WTC11 (cell line): Measurements from ENCODE around the gene CENPVL3. TPM values are rescaled to one million over a fixed set of nuclear protein-coding genes. Genes with fewer than 3 reads are reported as not detected.

Source experiments
- ATAC-seq: fragments of 200-7000 bp; cut with Tn5 transposase; 2 replicates; pipeline ENCODE4 v1.10.0; 2021; ENCODE audit warnings: mild to moderate bottlenecking, moderate library complexity
- CTCF ChIA-PET: fragments of 300-600 bp; sonication (Branson Sonifier 250); formaldehyde crosslinking; loops from one replicate; lab custom pipeline; 2021; ENCODE audit warnings: antibody characterized with exemption; lab: Charles Lee
- POLR2A ChIA-PET: fragments of 350-600 bp; sonication (Branson Sonifier 250); formaldehyde crosslinking; loops from one replicate; lab custom pipeline; 2021; ENCODE audit warnings: antibody characterized with exemption; lab: Charles Lee
- DNase-seq: peaks from one replicate; pipeline ENCODE4 v3.0.0; 2021; ENCODE audit warnings: low spot score
- H3K27ac Mint-ChIP-seq: 2 replicates; pipeline ENCODE4 v1.8.0; 2021; ENCODE audit warnings: mixed read lengths
- H3K27me3 Mint-ChIP-seq: 2 replicates; pipeline ENCODE4 v1.8.0; 2021; ENCODE audit warnings: low read depth, mild to moderate bottlenecking, moderate library complexity, mixed read lengths
- H3K36me3 Mint-ChIP-seq: 2 replicates; pipeline ENCODE4 v1.8.0; 2021; ENCODE audit warnings: mixed read lengths
- H3K4me1 Mint-ChIP-seq: 2 replicates; pipeline ENCODE4 v1.8.0; 2022; ENCODE audit warnings: mixed read lengths
- H3K4me3 Mint-ChIP-seq: 2 replicates; pipeline ENCODE4 v1.8.0; 2021; ENCODE audit warnings: mild to moderate bottlenecking, moderate library complexity, mixed read lengths
- H3K9me3 Mint-ChIP-seq: 2 replicates; pipeline ENCODE4 v1.8.0; 2021; ENCODE audit warnings: mixed read lengths
- ATF3 ChIP-seq: sonication (generic); formaldehyde crosslinking; conservative IDR thresholded peaks from 2 replicates; pipeline ENCODE4 v1.8.1; 2022; ENCODE audit warnings: mild to moderate bottlenecking, missing genetic modification reagents
- CDX4 ChIP-seq: fragments of 250-450 bp; sonication (Bioruptor Pico); IDR thresholded peaks from 2 replicates; pipeline ENCODE4 v1.9.0; 2021; ENCODE audit warnings: moderate library complexity, mild to moderate bottlenecking, inconsistent platforms, borderline replicate concordance
- CREM ChIP-seq: sonication (generic); formaldehyde crosslinking; IDR thresholded peaks from 2 replicates; pipeline ENCODE4 v1.8.1; 2022; ENCODE audit warnings: mild to moderate bottlenecking, missing genetic modification reagents, moderate library complexity
- EMX1 ChIP-seq: fragments of 250-450 bp; sonication (Bioruptor Pico); IDR thresholded peaks from 2 replicates; pipeline ENCODE4 v1.8.0; 2021; ENCODE audit warnings: mild to moderate bottlenecking
- ETV6 ChIP-seq: sonication (generic); formaldehyde crosslinking; IDR thresholded peaks from 2 replicates; pipeline ENCODE4 v1.8.1; 2022; ENCODE audit warnings: mild to moderate bottlenecking, missing genetic modification reagents
- FOXK1 ChIP-seq: sonication (generic); formaldehyde crosslinking; IDR thresholded peaks from 2 replicates; pipeline ENCODE4 v1.8.0; 2022; ENCODE audit warnings: mild to moderate bottlenecking, moderate library complexity, missing genetic modification reagents
- GRHL2 ChIP-seq: fragments of 250-450 bp; sonication (Bioruptor Pico); IDR thresholded peaks from 2 replicates; pipeline ENCODE4 v1.8.0; 2022; ENCODE audit warnings: mild to moderate bottlenecking, moderate library complexity; ENCODE audit not compliant: insufficient replicate concordance, severe bottlenecking
- IRF1 ChIP-seq: sonication (generic); formaldehyde crosslinking; IDR thresholded peaks from 2 replicates; pipeline ENCODE4 v1.8.0; 2023; ENCODE audit warnings: missing genetic modification reagents
- JUN ChIP-seq: sonication (generic); formaldehyde crosslinking; IDR thresholded peaks from 2 replicates; pipeline ENCODE4 v1.8.0; 2023; ENCODE audit warnings: mild to moderate bottlenecking, missing genetic modification reagents
- NFYB ChIP-seq: sonication (generic); formaldehyde crosslinking; conservative IDR thresholded peaks from 2 replicates; pipeline ENCODE4 v1.8.0; 2022; ENCODE audit warnings: low read depth, missing genetic modification reagents
- NR1H2 ChIP-seq: sonication (generic); formaldehyde crosslinking; IDR thresholded peaks from 2 replicates; pipeline ENCODE4 v1.9.0; 2021; ENCODE audit warnings: mild to moderate bottlenecking, moderate library complexity, missing genetic modification reagents
- PRRX2 ChIP-seq: fragments of 250-450 bp; sonication (Bioruptor Pico); IDR thresholded peaks from 2 replicates; pipeline ENCODE4 v1.8.0; 2021; ENCODE audit warnings: mild to moderate bottlenecking
- SMAD3 ChIP-seq: sonication (generic); formaldehyde crosslinking; IDR thresholded peaks from 2 replicates; pipeline ENCODE4 v1.8.0; 2022; ENCODE audit warnings: missing genetic modification reagents, mild to moderate bottlenecking, borderline replicate concordance
- SOX15 ChIP-seq: fragments of 250-450 bp; sonication (Bioruptor Pico); IDR thresholded peaks from 2 replicates; pipeline ENCODE4 v1.9.0; 2021; ENCODE audit warnings: mild to moderate bottlenecking
- STAT6 ChIP-seq: sonication (generic); formaldehyde crosslinking; conservative IDR thresholded peaks from 2 replicates; pipeline ENCODE4 v1.8.1; 2023; ENCODE audit warnings: mild to moderate bottlenecking, low read depth, missing genetic modification reagents, moderate library complexity
- ZNF423 ChIP-seq: fragments of 250-450 bp; sonication (Bioruptor Pico); IDR thresholded peaks from 2 replicates; pipeline ENCODE4 v2.1.2; 2022; ENCODE audit warnings: mild to moderate bottlenecking, moderate library complexity
- ZNF512 ChIP-seq: sonication (generic); formaldehyde crosslinking; IDR thresholded peaks from 2 replicates; pipeline ENCODE4 v1.8.1; 2022; ENCODE audit warnings: missing genetic modification reagents, borderline replicate concordance
- total RNA-seq: library from RNA; stranded (reverse); gene quantifications from 3 replicates; pipeline ENCODE4 v1.2.3, GENCODE V29; 2021
- TF ChIP-seq, protein P1 (sequence below): sonication (generic); formaldehyde crosslinking; IDR thresholded peaks from 2 replicates; pipeline ENCODE4 v1.8.1; 2023; ENCODE audit warnings: mild to moderate bottlenecking, moderate library complexity, missing genetic modification reagents
- TF ChIP-seq, protein P2 (sequence below): fragments of 200-600 bp; IDR thresholded peaks from 2 replicates; pipeline ENCODE4 v1.8.0; 2022; ENCODE audit warnings: antibody characterized with exemption

CENPVL3 gene
- total RNA-seq, 1 experiment from 2014 or later, result 3.3 TPM

- Mint-ChIP-seq H3K27ac (no peak overlapping the region), H3K9me3 (no peaks in the 10 kb centered on the region), H3K4me1 (peaks cover 2% of the 10 kb centered on the region; the same call in 1 of the 2 replicates), H3K4me3 (no peak overlapping the region), H3K36me3 (no peaks in the 10 kb centered on the region), H3K27me3 (no peaks in the 10 kb centered on the region)
- ChIA-PET POLR2A (no interaction called here), CTCF (no interaction called here)
- TF ChIP-seq CDX4 (CRISPR knock-in tag), result no peak
- TF ChIP-seq ZNF423 (CRISPR knock-in tag), result no peak
- ATAC-seq, result no peak
- DNase-seq, result no peak
Observed at GRCh38 chrX:51571874-51572273, 46.8 kb downstream of the CENPVL3 start.

GRCh38 chrX:51569561-51569960 is 49.2 kb downstream of the CENPVL3 start:
- H3K4me3 Mint-ChIP-seq, result no peak overlapping the region
- DNase-seq (no peak), ATAC-seq (no peak)
- ChIA-PET POLR2A (no interaction called here), CTCF (no interaction called here)
- H3K9me3 Mint-ChIP-seq, result no peaks in the 10 kb centered on the region
- no peaks in the 10 kb centered on the region for H3K27me3 Mint-ChIP-seq
- no peaks in the 10 kb centered on the region for H3K36me3 Mint-ChIP-seq
- peaks cover 2% of the 10 kb centered on the region; the same call in 1 of the 2 replicates for H3K4me1 Mint-ChIP-seq
- no peak for TF ChIP-seq NFYB (CRISPR knock-in tag)
- TF ChIP-seq GRHL2 (CRISPR knock-in tag), result no peak
- TF ChIP-seq ZNF512 (CRISPR knock-in tag), result no peak
- TF ChIP-seq SMAD3, result no peak
- no peak for TF ChIP-seq FOXK1
- TF ChIP-seq ETV6 (CRISPR knock-in tag), result no peak
- TF ChIP-seq SOX15 (CRISPR knock-in tag), result no peak
- no peak for TF ChIP-seq IRF1 (CRISPR knock-in tag)
- no peak for TF ChIP-seq CREM
- TF ChIP-seq, protein P1, sequence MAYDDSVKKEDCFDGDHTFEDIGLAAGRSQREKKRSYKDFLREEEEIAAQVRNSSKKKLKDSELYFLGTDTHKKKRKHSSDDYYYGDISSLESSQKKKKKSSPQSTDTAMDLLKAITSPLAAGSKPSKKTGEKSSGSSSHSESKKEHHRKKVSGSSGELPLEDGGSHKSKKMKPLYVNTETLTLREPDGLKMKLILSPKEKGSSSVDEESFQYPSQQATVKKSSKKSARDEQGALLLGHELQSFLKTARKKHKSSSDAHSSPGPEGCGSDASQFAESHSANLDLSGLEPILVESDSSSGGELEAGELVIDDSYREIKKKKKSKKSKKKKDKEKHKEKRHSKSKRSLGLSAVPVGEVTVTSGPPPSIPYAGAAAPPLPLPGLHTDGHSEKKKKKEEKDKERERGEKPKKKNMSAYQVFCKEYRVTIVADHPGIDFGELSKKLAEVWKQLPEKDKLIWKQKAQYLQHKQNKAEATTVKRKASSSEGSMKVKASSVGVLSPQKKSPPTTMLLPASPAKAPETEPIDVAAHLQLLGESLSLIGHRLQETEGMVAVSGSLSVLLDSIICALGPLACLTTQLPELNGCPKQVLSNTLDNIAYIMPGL (CRISPR knock-in tag), result no peak
- TF ChIP-seq JUN (CRISPR knock-in tag), result no peak
- TF ChIP-seq, protein P2, sequence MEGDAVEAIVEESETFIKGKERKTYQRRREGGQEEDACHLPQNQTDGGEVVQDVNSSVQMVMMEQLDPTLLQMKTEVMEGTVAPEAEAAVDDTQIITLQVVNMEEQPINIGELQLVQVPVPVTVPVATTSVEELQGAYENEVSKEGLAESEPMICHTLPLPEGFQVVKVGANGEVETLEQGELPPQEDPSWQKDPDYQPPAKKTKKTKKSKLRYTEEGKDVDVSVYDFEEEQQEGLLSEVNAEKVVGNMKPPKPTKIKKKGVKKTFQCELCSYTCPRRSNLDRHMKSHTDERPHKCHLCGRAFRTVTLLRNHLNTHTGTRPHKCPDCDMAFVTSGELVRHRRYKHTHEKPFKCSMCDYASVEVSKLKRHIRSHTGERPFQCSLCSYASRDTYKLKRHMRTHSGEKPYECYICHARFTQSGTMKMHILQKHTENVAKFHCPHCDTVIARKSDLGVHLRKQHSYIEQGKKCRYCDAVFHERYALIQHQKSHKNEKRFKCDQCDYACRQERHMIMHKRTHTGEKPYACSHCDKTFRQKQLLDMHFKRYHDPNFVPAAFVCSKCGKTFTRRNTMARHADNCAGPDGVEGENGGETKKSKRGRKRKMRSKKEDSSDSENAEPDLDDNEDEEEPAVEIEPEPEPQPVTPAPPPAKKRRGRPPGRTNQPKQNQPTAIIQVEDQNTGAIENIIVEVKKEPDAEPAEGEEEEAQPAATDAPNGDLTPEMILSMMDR, result no peak
- TF ChIP-seq ATF3, result no peak
- TF ChIP-seq STAT6 (CRISPR knock-in tag), result no peak
- TF ChIP-seq NR1H2 (CRISPR knock-in tag), result no peak
- no peak for TF ChIP-seq EMX1 (CRISPR knock-in tag)
- no peak for TF ChIP-seq PRRX2 (CRISPR knock-in tag)
- no peak overlapping the region for H3K27ac Mint-ChIP-seq
